GM21447 (cell line): Measurements from ENCODE around the gene TENT5C.
"Not testable (repeated sequence)": the region's sequence is repeated elsewhere in the genome, so short reads cannot be mapped to it uniquely, and the experiment has no call there.

ENCODE experiments used
- ATAC-seq: cut with Tn5 transposase; IDR thresholded peaks from one replicate; pipeline ENCODE4 v1.9.1; 2021; ENCODE audit not compliant: unreplicated experiment

Gene TENT5C

GRCh38 chr1:117605774-117606648 is at the start of gene TENT5C:
TSS of gene TENT5C (plus strand) at chr1:117606048. CDS start at chr1:117622869, 16,821 bp downstream.
- peak; percentile 83 for ATAC-seq

GRCh38 chr1:117556341-117556740 is 49.5 kb upstream of the TENT5C start:
- no peak for ATAC-seq

GRCh38 chr1:117556976-117557375 is 48.9 kb upstream of the TENT5C start:
- ATAC-seq: no peak

GRCh38 chr1:117558451-117558850 is 47.4 kb upstream of the TENT5C start:
- ATAC-seq: not testable (repeated sequence)

- ATAC-seq: no peak
Measured at GRCh38 chr1:117559139-117559538, 46.7 kb upstream of the TENT5C start.

GRCh38 chr1:117559985-117560384 is 45.9 kb upstream of the TENT5C start:
- no peak for ATAC-seq

GRCh38 chr1:117561071-117561470 is 44.8 kb upstream of the TENT5C start:
- ATAC-seq: no peak

- ATAC-seq: no peak
Measured at GRCh38 chr1:117561551-117561950, 44.3 kb upstream of the TENT5C start.

- ATAC-seq: no peak
Measured at GRCh38 chr1:117562581-117563491, 43.0 kb upstream of the TENT5C start.

- no peak for ATAC-seq
Measured at GRCh38 chr1:117563492-117563875, 42.4 kb upstream of the TENT5C start.

GRCh38 chr1:117564227-117565075 is 41.4 kb upstream of the TENT5C start:
- no peak for ATAC-seq

GRCh38 chr1:117565076-117565556 is 40.7 kb upstream of the TENT5C start:
- no peak for ATAC-seq

GRCh38 chr1:117565745-117566455 is 39.9 kb upstream of the TENT5C start:
- no peak for ATAC-seq

- ATAC-seq: no peak
Measured at GRCh38 chr1:117566556-117566955, 39.3 kb upstream of the TENT5C start.

GRCh38 chr1:117567435-117567834 is 38.4 kb upstream of the TENT5C start:
- no peak for ATAC-seq

- ATAC-seq: no peak
Measured at GRCh38 chr1:117567976-117568375, 37.9 kb upstream of the TENT5C start.

GRCh38 chr1:117568999-117569398 is 36.8 kb upstream of the TENT5C start:
- ATAC-seq: no peak

GRCh38 chr1:117569856-117570255 is 36.0 kb upstream of the TENT5C start:
- no peak for ATAC-seq

GRCh38 chr1:117570988-117571409 is 34.8 kb upstream of the TENT5C start:
- no peak for ATAC-seq

- ATAC-seq: no peak
Measured at GRCh38 chr1:117571496-117571895, 34.4 kb upstream of the TENT5C start.
